CD4-positive, alpha-beta T cell treated with Interferon alpha-2 for 1 hour (primary cell): ENCODE measurements around the gene CCN2.
"Not testable (repeated sequence)": the region's sequence is repeated elsewhere in the genome, so short reads cannot be mapped to it uniquely, and the experiment has no call there.

Experiments
- DNase-seq, 2 donors: peaks; one replicate each; pipeline ENCODE4 v3.0.0-alpha.2; 2020 to 2022

Gene CCN2

DNA sequence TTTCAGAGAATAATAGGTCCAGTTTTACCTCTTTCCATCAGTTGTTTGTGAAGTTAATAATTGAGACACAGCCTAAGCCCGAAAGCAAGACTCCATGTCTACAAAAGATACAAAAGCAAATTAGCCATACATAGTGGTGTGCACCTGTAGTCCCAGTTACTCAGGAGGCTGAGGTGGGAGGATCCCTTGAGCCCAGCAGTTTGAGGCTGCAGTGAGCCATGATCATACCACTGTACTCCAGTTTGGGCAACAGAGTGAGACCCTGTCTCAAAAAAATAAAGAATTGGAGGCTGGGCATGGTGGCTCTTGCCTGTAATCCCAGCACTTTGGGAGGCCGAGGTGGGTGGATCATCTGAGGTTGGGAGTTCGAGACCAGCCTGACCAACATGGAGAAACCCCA, 42.4 kb downstream of the CCN2 start:
- DNase-seq = not testable (repeated sequence)

DNA sequence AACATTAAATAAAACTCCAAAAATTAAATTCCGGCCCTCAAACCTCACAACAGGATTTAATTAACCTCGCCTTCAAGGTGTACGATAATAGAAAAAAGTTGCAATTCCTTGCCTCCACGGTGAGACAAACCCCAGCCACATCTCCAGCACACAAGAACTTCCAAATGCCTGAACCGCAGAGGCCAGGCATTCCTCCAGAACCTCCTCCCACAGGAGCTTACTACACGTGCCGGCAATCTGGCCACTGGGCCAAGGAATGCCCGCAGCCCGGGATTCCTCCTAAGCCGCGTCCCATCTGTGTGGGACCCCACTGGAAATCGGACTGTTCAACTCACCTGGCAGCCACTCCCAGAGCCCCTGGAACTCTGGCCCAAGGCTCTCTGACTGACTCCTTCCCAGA, 47.4 kb downstream of the CCN2 start:
- DNase-seq = not testable (repeated sequence)

- not testable (repeated sequence) for DNase-seq
These were observed 49.8 kb downstream of the CCN2 start for GRCh38 chr6:131901326-131901873.

- DNase-seq = no peak
These were observed 50.9 kb downstream of the CCN2 start for GRCh38 chr6:131900231-131900630.

DNA sequence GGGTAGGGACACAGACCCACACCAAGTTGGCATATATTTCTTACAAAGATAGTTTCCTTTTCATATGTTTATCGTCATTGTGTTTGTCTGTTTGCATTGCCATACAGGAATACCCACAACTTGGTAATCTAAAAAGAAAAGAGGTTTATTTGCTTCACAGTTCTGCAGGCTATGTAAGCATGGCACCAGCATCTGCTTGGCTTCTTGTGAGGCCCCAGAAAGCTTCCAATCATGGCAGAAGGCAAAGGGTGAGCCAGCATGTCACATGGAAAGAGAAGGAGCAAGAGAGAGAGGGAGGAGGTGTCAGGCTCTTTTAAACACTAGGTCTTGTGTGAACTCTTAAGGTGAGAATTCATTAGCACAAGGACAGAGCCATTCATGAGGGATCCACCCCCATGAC, 52.5 kb downstream of the CCN2 start:
- DNase-seq = no peak
